NT2/D1 (cell line): ENCODE results near the gene FAM169A.

ENCODE experiments used
- YY1 ChIP-seq: IDR thresholded peaks from 2 replicates; pipeline ENCODE4 v1.6.1; 2011; ENCODE audit not compliant: insufficient read length, insufficient read depth
- ZNF274 ChIP-seq: IDR thresholded peaks from 2 replicates; pipeline ENCODE4 v1.6.1; 2011; ENCODE audit warnings: mild to moderate bottlenecking, low read depth, low read length

DNA sequence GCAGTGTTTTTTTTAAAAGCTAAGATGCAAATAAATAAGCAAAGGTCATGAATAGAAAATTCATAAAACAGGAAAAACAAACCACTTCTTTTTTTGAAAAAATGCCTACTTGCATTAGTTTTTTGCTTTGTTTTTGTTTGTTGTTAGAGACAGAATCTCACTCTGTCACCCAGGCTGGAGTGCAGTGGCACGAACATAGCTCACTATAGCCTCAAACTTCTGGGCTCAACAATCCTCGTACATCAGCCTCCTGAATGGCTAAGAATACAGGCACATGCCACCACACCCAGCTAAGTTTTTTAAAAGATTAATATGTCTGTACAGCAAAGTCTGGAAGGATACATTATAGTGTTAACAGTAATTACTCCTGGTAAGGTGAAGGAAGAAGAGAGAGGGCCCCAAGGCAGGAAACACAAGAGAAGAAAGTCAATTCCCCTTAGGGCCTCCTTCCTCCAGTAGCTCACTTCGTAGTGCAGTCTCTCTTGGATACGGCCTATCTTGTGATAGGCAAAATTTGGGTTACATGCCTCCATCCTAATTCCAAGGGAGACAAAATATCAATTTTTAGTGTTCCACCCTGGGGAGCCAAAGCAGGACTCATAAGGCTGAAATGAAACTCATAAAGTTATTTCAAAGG lies 15.3 kb downstream of the FAM169A start:
- no peak for TF ChIP-seq ZNF274
- TF ChIP-seq YY1: no peak
